ENCODE measurements around the gene OGT.
"Not testable (repeated sequence)": the region's sequence is repeated elsewhere in the genome, so short reads cannot be mapped to it uniquely, and the experiment has no call there.

DNA sequence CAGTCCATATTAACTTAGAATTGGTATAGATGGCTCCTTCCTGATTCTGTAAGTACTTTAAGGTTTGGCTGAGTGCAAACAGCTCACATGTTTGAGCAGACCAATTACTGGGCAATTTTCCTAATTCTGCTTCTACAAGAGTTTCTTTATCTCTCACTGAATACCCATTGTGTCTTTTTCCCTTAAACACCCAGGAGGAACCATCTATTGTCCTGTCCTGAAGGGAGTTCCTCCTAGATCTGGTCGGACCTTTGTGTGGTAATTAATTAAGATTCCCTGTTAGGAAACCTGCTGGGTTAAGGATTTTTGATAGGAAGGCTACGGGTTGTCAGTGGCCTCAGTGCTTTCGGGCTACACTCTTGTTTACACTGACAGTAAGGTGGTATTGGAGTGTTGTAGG is 36.9 kb upstream of the OGT start:
- TF ChIP-seq, protein P1, sequence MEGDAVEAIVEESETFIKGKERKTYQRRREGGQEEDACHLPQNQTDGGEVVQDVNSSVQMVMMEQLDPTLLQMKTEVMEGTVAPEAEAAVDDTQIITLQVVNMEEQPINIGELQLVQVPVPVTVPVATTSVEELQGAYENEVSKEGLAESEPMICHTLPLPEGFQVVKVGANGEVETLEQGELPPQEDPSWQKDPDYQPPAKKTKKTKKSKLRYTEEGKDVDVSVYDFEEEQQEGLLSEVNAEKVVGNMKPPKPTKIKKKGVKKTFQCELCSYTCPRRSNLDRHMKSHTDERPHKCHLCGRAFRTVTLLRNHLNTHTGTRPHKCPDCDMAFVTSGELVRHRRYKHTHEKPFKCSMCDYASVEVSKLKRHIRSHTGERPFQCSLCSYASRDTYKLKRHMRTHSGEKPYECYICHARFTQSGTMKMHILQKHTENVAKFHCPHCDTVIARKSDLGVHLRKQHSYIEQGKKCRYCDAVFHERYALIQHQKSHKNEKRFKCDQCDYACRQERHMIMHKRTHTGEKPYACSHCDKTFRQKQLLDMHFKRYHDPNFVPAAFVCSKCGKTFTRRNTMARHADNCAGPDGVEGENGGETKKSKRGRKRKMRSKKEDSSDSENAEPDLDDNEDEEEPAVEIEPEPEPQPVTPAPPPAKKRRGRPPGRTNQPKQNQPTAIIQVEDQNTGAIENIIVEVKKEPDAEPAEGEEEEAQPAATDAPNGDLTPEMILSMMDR (IDR thresholded peaks at IDR 0.05), result not testable (repeated sequence)
- not testable (repeated sequence) for TF ChIP-seq POLR2A (IDR thresholded peaks at IDR 0.05)
